ENCODE data around the gene BMPR1A.

- TF ChIP-seq EZH2phosphoT487 (IDR thresholded peaks at IDR 0.05; ENCODE audit: borderline replicate concordance) = no peak
- TF ChIP-seq, protein P1, sequence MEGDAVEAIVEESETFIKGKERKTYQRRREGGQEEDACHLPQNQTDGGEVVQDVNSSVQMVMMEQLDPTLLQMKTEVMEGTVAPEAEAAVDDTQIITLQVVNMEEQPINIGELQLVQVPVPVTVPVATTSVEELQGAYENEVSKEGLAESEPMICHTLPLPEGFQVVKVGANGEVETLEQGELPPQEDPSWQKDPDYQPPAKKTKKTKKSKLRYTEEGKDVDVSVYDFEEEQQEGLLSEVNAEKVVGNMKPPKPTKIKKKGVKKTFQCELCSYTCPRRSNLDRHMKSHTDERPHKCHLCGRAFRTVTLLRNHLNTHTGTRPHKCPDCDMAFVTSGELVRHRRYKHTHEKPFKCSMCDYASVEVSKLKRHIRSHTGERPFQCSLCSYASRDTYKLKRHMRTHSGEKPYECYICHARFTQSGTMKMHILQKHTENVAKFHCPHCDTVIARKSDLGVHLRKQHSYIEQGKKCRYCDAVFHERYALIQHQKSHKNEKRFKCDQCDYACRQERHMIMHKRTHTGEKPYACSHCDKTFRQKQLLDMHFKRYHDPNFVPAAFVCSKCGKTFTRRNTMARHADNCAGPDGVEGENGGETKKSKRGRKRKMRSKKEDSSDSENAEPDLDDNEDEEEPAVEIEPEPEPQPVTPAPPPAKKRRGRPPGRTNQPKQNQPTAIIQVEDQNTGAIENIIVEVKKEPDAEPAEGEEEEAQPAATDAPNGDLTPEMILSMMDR (conservative IDR thresholded peaks at IDR 0.05; ENCODE audit: low read length) = no peak
These were observed 29.8 kb upstream of the BMPR1A start for GRCh38 chr10:86726677-86726999.

All from Loucy (cell line).